ENCODE data around the gene SH3BP2. TPM values are rescaled to one million over a fixed set of nuclear protein-coding genes. Genes with fewer than 3 reads are reported as not detected.

Gene SH3BP2
- total RNA-seq, 1 experiment from 2014 or later: 17.4 TPM

- Histone ChIP-seq H3K9me2 (replicated peaks; ENCODE audit: low read length) (no peaks in the 10 kb centered on the region), H3K79me2 (ENCODE audit: low read length) (peaks cover 79% of the 10 kb centered on the region), H3K4me1 (ENCODE audit: insufficient read depth, low read length) (no peaks in the 10 kb centered on the region), H3F3A (ENCODE audit: low read length, unreplicated experiment) (no peaks in the 10 kb centered on the region), H4K20me1 (ENCODE audit: low read length) (no peaks in the 10 kb centered on the region), H3K27me3 (ENCODE audit: low read length) (no peaks in the 10 kb centered on the region), H2AFZ (ENCODE audit: low read length) (no peak overlapping the region), H3K9ac (ENCODE audit: low read length) (no peak overlapping the region), H3K27ac (ENCODE audit: low read length) (no peak overlapping the region), H3K9me3 (ENCODE audit: low read length) (no peaks in the 10 kb centered on the region), H3K36me3 (ENCODE audit: low read depth, low read length) (peaks cover 7% of the 10 kb centered on the region), H3K4me2 (ENCODE audit: low read length) (no peak overlapping the region), H3K4me3 (ENCODE audit: low read length) (no peak overlapping the region)
- no peak for TF ChIP-seq EZH2 (IDR thresholded peaks at IDR 0.05; ENCODE audit: low read length, unreplicated experiment)
- TF ChIP-seq EZH2phosphoT487 (IDR thresholded peaks at IDR 0.05; ENCODE audit: borderline replicate concordance, low read length): no peak
- TF ChIP-seq CTCF (conservative IDR thresholded peaks at IDR 0.05; ENCODE audit: low read depth, low read length): no peak
- DNase-seq (no peak), ATAC-seq (no peak)
- ChIA-PET CTCF (no interaction called here), POLR2A (ENCODE audit: unreplicated experiment) (no interaction called here)
- intact Hi-C loops (cut with micrococcal nuclease): no loop called here
- no TSS peak for BruUV-seq (replicated peaks)
These were observed 59.6 kb downstream of the SH3BP2 start for GRCh38 chr4:2852481-2852921.

GRCh38 chr4:2855584-2855983 is 62.7 kb downstream of the SH3BP2 start:
- TF ChIP-seq EZH2 (IDR thresholded peaks at IDR 0.05; ENCODE audit: low read length, unreplicated experiment) (no peak), CTCF (conservative IDR thresholded peaks at IDR 0.05; ENCODE audit: low read depth, low read length) (no peak), EZH2phosphoT487 (IDR thresholded peaks at IDR 0.05; ENCODE audit: borderline replicate concordance, low read length) (no peak)

GRCh38 chr4:2856266-2856665 is 63.4 kb downstream of the SH3BP2 start:
- Histone ChIP-seq H4K20me1 (ENCODE audit: low read length) (no peaks in the 10 kb centered on the region), H3K79me2 (ENCODE audit: low read length) (peaks cover 73% of the 10 kb centered on the region)

More at GRCh38 chr4:2855584-2855983, 62.7 kb downstream of the SH3BP2 start:
- no peaks in the 10 kb centered on the region for H4K20me1 ChIP-seq (ENCODE audit: low read length)
- no peaks in the 10 kb centered on the region for H3K9me2 ChIP-seq (replicated peaks; ENCODE audit: low read length)
- ChIA-PET POLR2A (ENCODE audit: unreplicated experiment) (no interaction called here), CTCF (no interaction called here)
- no peak overlapping the region for H3K27ac ChIP-seq (ENCODE audit: low read length)
- BruUV-seq (replicated peaks): no TSS peak
- no peaks in the 10 kb centered on the region for H3K4me1 ChIP-seq (ENCODE audit: insufficient read depth, low read length)
- H3K4me2 ChIP-seq (ENCODE audit: low read length): no peak overlapping the region
- peaks cover 7% of the 10 kb centered on the region for H3K36me3 ChIP-seq (ENCODE audit: low read depth, low read length)
- no peak for ATAC-seq
- H3K4me3 ChIP-seq (ENCODE audit: low read length): no peak overlapping the region
- H2AFZ ChIP-seq (ENCODE audit: low read length): no peak overlapping the region
- DNase-seq: no peak
- no peaks in the 10 kb centered on the region for H3F3A ChIP-seq (ENCODE audit: low read length, unreplicated experiment)
- H3K27me3 ChIP-seq (ENCODE audit: low read length): no peaks in the 10 kb centered on the region
- no peak overlapping the region for H3K9ac ChIP-seq (ENCODE audit: low read length)
- H3K9me3 ChIP-seq (ENCODE audit: low read length): no peaks in the 10 kb centered on the region
- H3K79me2 ChIP-seq (ENCODE audit: low read length): peaks cover 73% of the 10 kb centered on the region
- intact Hi-C loops (cut with micrococcal nuclease): no loop called here

More at GRCh38 chr4:2856266-2856665, 63.4 kb downstream of the SH3BP2 start:
- H3K9me2 ChIP-seq (replicated peaks; ENCODE audit: low read length): no peaks in the 10 kb centered on the region
- H2AFZ ChIP-seq (ENCODE audit: low read length): no peak overlapping the region
- H3K4me2 ChIP-seq (ENCODE audit: low read length): no peak overlapping the region
- TF ChIP-seq EZH2 (IDR thresholded peaks at IDR 0.05; ENCODE audit: low read length, unreplicated experiment): no peak
- no peak for TF ChIP-seq CTCF (conservative IDR thresholded peaks at IDR 0.05; ENCODE audit: low read depth, low read length)
- TF ChIP-seq EZH2phosphoT487 (IDR thresholded peaks at IDR 0.05; ENCODE audit: borderline replicate concordance, low read length): no peak
- H3F3A ChIP-seq (ENCODE audit: low read length, unreplicated experiment): no peaks in the 10 kb centered on the region
- intact Hi-C loops (cut with micrococcal nuclease): no loop called here
- no peaks in the 10 kb centered on the region for H3K4me1 ChIP-seq (ENCODE audit: insufficient read depth, low read length)
- DNase-seq (no peak), ATAC-seq (no peak)
- H3K9me3 ChIP-seq (ENCODE audit: low read length): no peaks in the 10 kb centered on the region
- no TSS peak for BruUV-seq (replicated peaks)
- H3K4me3 ChIP-seq (ENCODE audit: low read length): no peak overlapping the region
- peaks cover 7% of the 10 kb centered on the region for H3K36me3 ChIP-seq (ENCODE audit: low read depth, low read length)
- no peak overlapping the region for H3K27ac ChIP-seq (ENCODE audit: low read length)
- ChIA-PET POLR2A (ENCODE audit: unreplicated experiment) (no interaction called here), CTCF (no interaction called here)
- H3K27me3 ChIP-seq (ENCODE audit: low read length): no peaks in the 10 kb centered on the region
- no peak overlapping the region for H3K9ac ChIP-seq (ENCODE audit: low read length)

Data from PC-3 (cell line).